ENCODE measurements around the gene GJA4. TPM values are rescaled to one million over a fixed set of nuclear protein-coding genes. Genes with fewer than 3 reads are reported as not detected.
A peak's percentile ranks its signal among the peaks of the same experiment; 100 is the strongest.
"Not testable (repeated sequence)": the region's sequence is repeated elsewhere in the genome, so short reads cannot be mapped to it uniquely, and the experiment has no call there.

Gene GJA4
- total and polyA plus RNA-seq, 5 experiments from 2014 or later = not detected

DNA sequence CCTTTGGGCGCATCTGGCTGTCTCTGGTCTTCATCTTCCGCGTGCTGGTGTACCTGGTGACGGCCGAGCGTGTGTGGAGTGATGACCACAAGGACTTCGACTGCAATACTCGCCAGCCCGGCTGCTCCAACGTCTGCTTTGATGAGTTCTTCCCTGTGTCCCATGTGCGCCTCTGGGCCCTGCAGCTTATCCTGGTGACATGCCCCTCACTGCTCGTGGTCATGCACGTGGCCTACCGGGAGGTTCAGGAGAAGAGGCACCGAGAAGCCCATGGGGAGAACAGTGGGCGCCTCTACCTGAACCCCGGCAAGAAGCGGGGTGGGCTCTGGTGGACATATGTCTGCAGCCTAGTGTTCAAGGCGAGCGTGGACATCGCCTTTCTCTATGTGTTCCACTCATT is 35.4 kb upstream of the GJA4 start:
- POLR2A ChIA-PET = no interaction called here
- no peaks in the 10 kb centered on the region for H3K9me3 Mint-ChIP-seq
- no peak for ATAC-seq

DNA sequence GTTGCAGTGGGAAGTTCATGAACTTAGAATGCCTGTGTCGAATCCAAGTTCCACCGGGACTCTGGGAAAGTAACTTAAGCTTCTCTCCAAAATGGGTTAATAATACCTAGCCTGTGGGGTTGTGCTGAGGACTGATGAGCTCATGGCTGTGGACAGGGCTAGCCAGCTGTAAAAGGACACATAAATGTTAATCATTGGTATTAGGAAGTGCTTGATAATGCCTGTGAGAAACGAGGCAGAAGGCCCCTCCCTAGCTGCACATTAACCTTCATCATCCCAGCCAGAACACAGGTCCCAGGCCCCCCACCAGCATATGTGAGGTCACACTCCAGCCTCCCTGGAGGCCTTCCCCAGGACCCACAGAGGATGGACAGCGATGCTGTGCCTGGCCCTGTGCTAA is 34.0 kb upstream of the GJA4 start:
- Mint-ChIP-seq H3K4me1 (no peaks in the 10 kb centered on the region), H3K36me3 (no peaks in the 10 kb centered on the region), H3K27ac (no peak overlapping the region), H3K9me3 (no peaks in the 10 kb centered on the region), H3K27me3 (peaks cover 0 to 32% (median 17%) of the 10 kb centered on the region in 5 donors), H3K4me3 (no peak overlapping the region)
- POLR2A ChIA-PET = no interaction called here
- DNase-seq = no peak
- no peak for ATAC-seq

More for the DNA sequence above, 35.4 kb upstream of the GJA4 start:
- no peaks in the 10 kb centered on the region for H3K36me3 Mint-ChIP-seq
- H3K27me3 Mint-ChIP-seq = peaks cover 0 to 25% (median 7%) of the 10 kb centered on the region in 5 donors
- DNase-seq = no peak
- no peak overlapping the region for H3K4me3 Mint-ChIP-seq
- H3K27ac Mint-ChIP-seq = no peak overlapping the region
- H3K4me1 Mint-ChIP-seq = no peaks in the 10 kb centered on the region

DNA sequence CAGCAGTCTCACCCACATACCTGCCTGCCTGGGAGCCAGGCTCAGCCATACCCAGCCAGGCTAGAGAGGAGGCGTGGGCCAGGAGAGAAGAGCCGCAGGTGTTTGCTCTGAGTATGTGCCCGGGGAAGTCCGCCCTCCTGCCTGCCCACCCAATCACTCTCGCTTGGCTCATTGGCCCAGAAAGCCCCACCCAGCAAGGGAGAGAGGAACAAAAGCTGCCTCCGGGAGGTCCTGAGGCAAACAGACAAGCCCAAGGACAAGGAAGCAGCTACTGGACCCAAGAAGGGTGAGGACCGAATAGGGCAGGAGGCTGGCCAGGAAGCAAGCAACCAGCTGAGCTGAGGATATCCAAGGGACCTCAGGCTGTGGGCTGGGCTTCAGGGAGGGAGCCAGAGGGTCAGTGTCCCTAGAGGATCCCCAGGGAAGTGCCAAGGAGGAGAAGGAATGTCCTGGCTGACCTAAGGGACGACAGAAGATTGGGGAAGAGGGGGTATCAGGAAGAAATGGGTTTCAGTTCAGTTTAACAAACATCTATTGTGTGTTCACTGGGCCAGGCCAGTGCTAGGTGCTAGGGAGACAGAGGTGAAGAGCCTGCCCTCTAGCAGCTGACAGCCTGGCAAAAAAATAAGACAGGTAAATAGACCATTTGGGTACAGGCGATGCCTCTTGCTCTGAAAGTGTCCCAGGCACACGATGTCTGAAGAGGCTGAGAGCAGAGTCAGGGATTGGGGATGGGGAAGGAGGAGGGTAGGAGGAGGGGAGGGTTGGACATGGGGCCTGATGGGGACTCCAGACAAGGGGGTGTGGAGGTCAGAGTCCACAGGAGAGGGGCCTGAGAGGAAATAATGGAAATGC is 33.1 kb upstream of the GJA4 start, which contains the start of gene GJB4:
Gene GJB4 (plus strand): TSS at position 238 of the 855 bp plus-strand sequence. CDS start 1,515 bp downstream, outside the sequence.
- Mint-ChIP-seq H3K36me3 (no peaks in the 10 kb centered on the region), H3K4me1 (no peaks in the 10 kb centered on the region), H3K27me3 (peaks cover 0 to 30% (median 18%) of the 10 kb centered on the region in 5 donors), H3K27ac (no peak within 1 kb of the TSS), H3K9me3 (no peaks in the 10 kb centered on the region), H3K4me3 (no peak within 1 kb of the TSS)
- ATAC-seq (no peak), DNase-seq (no peak)
- POLR2A ChIA-PET = no interaction called here

DNA sequence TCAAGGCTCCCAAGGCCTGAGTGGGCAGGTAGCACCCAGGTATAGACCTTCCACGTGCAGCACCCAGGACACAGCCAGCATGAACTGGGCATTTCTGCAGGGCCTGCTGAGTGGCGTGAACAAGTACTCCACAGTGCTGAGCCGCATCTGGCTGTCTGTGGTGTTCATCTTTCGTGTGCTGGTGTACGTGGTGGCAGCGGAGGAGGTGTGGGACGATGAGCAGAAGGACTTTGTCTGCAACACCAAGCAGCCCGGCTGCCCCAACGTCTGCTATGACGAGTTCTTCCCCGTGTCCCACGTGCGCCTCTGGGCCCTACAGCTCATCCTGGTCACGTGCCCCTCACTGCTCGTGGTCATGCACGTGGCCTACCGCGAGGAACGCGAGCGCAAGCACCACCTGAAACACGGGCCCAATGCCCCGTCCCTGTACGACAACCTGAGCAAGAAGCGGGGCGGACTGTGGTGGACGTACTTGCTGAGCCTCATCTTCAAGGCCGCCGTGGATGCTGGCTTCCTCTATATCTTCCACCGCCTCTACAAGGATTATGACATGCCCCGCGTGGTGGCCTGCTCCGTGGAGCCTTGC is 31.5 kb upstream of the GJA4 start:
- Mint-ChIP-seq H3K27ac (no peak overlapping the region), H3K9me3 (no peaks in the 10 kb centered on the region), H3K27me3 (peaks cover 0 to 30% (median 18%) of the 10 kb centered on the region in 5 donors), H3K4me3 (no peak overlapping the region), H3K36me3 (no peaks in the 10 kb centered on the region), H3K4me1 (no peaks in the 10 kb centered on the region)
- ATAC-seq = no peak
- DNase-seq = no peak
- POLR2A ChIA-PET = no interaction called here

DNA sequence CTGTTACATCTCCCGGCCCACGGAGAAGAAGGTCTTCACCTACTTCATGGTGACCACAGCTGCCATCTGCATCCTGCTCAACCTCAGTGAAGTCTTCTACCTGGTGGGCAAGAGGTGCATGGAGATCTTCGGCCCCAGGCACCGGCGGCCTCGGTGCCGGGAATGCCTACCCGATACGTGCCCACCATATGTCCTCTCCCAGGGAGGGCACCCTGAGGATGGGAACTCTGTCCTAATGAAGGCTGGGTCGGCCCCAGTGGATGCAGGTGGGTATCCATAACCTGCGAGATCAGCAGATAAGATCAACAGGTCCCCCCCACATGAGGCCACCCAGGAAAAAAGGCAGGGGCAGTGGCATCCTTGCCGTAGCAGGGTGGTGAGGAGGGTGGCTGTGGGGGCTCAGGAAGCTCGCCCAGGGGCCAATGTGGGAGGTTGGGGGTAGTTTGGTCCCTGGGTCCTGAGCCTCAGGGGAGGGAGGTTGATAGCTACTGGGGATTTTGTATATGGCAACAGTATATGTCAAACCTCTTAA is 31.0 kb upstream of the GJA4 start:
- DNase-seq (no peak), ATAC-seq (no peak)
- Mint-ChIP-seq H3K36me3 (no peaks in the 10 kb centered on the region), H3K27me3 (peaks cover 0 to 30% (median 18%) of the 10 kb centered on the region in 5 donors), H3K27ac (no peak overlapping the region), H3K4me3 (no peak overlapping the region), H3K9me3 (no peaks in the 10 kb centered on the region), H3K4me1 (no peaks in the 10 kb centered on the region)
- POLR2A ChIA-PET = no interaction called here

DNA sequence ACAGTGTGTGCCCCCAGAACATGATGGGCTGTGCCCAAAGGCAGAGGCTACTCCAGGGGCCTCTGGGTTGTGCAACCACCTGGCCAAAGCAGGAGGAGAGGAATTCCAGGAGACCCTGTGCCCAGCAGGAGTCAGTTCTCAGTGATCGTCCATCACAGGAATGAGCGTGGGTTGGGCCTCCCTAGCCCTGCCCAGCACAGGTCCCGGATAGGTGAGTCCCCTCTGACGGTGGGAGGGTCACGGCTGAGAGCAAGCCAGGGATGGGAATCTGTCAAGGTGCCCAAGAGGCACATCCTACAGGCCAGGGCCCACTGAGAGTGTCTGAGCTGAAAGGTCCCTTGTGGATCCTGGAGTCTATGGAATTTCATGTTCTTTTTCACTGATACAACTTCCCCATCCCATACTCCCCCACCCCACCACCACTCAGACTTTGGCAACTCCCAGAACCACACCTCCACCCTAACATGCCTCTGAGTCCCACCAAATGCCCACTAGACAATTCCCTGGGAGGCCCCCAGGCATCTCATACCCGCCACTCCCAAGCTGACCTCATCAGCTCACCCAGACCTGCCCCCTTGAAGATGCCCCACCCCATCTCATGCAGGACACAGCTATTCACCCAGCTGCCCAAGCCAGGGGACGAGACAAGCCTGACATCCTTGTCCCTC is 30.2 kb upstream of the GJA4 start:
- Mint-ChIP-seq H3K27me3 (peaks cover 0 to 26% (median 18%) of the 10 kb centered on the region in 5 donors), H3K4me1 (no peaks in the 10 kb centered on the region), H3K9me3 (no peaks in the 10 kb centered on the region), H3K27ac (no peak overlapping the region), H3K4me3 (no peak overlapping the region), H3K36me3 (no peaks in the 10 kb centered on the region)
- ATAC-seq = no peak
- POLR2A ChIA-PET = no interaction called here
- peak in 1 of 10 donors; percentile 30 for DNase-seq

DNA sequence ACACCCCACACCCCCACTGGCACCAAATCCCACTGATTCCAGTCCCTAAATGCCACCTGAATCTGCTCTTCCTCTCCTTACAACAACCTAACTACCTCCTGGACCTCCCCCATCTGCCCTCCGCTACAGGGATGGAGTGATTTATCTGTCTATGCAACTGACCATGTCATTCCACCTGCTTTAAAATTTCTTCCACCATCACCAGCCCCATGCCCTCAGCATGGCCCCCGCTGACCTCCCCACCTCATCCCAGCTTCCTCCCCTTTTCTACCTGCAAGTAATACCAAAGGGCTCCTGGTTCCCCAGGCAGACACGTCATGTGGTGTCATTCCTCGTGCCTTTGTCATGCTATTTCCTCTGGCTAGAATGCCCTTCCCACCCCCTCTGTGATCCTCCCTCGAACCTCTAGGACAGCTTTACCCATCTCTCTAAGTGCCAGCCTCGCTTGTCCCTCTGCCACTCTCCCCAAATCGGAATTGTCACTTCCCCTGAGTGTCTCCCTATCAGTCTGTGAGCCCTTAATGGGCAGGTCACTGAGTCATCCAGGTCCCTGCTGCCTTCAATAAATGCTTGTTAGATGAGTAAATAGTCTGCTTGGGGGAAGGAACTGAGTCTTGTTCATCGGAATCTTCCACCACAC is 29.5 kb upstream of the GJA4 start:
- Mint-ChIP-seq H3K27me3 (peaks cover 0 to 22% (median 18%) of the 10 kb centered on the region in 5 donors), H3K27ac (peak overlapping the region in 1 of 10 donors; percentile 2), H3K4me3 (no peak overlapping the region), H3K4me1 (no peaks in the 10 kb centered on the region), H3K9me3 (no peaks in the 10 kb centered on the region), H3K36me3 (no peaks in the 10 kb centered on the region)
- POLR2A ChIA-PET = no interaction called here
- ATAC-seq (no peak), DNase-seq (peak in 1 of 10 donors; percentile 22)

DNA sequence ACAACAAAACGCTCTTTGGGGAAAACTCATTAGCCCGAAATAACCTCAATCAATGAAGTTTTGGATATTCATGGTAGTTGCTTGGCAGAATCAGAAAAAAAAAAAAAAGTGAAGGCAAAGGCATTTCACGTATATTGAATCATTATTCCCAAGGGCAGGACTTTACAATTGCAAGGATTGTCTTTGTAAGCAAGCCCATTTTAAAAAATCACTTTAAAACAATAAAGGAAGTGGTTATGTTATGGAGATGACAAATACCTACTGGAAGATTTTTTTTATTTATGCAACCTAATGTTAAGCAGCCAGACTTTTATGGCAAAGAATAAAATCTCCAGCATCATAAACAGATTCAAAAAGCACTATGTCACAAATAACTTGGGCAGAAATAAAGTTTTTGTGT is 23.9 kb upstream of the GJA4 start:
- Mint-ChIP-seq H3K9me3 (no peaks in the 10 kb centered on the region), H3K4me3 (no peak overlapping the region), H3K4me1 (no peaks in the 10 kb centered on the region), H3K27me3 (peaks cover 0 to 6% (median 4%) of the 10 kb centered on the region in 5 donors), H3K27ac (no peak overlapping the region), H3K36me3 (no peaks in the 10 kb centered on the region)
- ATAC-seq = no peak
- no peak for DNase-seq
- POLR2A ChIA-PET = no interaction called here

DNA sequence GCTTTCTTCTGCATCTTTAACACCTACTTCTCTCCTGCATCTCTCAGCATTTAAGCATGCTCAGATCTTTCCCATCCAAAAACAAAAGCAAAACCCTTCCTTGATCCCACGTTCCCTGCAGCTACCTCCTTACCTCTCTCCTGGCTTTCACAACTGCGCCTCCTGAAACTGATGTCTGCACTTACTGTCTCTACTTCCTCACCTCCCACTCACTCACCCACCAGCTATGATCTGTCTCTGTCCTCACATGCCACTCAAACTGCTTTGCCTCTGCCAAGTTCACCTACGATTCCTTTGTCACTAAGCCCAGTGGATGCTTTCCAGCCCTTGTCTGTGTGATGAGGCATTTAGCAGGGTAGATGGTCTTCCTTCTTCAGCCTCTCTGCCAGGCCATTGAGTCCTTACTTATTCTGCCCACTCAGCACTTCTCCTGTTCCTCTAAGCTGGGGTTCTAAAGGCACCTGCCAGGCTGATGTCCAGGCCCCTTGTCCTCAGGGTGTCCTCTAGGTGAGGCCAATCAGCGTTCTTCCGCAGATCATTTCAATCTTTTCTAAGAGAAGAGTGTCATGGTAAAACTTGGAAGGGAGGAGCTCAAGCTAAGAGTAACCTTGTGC is 21.8 kb upstream of the GJA4 start:
- POLR2A ChIA-PET = interaction anchor here (0.6 kb wide), 1 partner anchor 196 kb away, joined by 3 read pairs; no protein-coding TSS in a partner anchor
- H3K36me3 Mint-ChIP-seq = no peaks in the 10 kb centered on the region
- peaks cover 0 to 6% (median 4%) of the 10 kb centered on the region in 5 donors for H3K27me3 Mint-ChIP-seq
- ATAC-seq (no peak), DNase-seq (no peak)
- H3K4me3 Mint-ChIP-seq = no peak overlapping the region
- no peak overlapping the region for H3K27ac Mint-ChIP-seq
- no peaks in the 10 kb centered on the region for H3K9me3 Mint-ChIP-seq
- H3K4me1 Mint-ChIP-seq = no peaks in the 10 kb centered on the region

DNA sequence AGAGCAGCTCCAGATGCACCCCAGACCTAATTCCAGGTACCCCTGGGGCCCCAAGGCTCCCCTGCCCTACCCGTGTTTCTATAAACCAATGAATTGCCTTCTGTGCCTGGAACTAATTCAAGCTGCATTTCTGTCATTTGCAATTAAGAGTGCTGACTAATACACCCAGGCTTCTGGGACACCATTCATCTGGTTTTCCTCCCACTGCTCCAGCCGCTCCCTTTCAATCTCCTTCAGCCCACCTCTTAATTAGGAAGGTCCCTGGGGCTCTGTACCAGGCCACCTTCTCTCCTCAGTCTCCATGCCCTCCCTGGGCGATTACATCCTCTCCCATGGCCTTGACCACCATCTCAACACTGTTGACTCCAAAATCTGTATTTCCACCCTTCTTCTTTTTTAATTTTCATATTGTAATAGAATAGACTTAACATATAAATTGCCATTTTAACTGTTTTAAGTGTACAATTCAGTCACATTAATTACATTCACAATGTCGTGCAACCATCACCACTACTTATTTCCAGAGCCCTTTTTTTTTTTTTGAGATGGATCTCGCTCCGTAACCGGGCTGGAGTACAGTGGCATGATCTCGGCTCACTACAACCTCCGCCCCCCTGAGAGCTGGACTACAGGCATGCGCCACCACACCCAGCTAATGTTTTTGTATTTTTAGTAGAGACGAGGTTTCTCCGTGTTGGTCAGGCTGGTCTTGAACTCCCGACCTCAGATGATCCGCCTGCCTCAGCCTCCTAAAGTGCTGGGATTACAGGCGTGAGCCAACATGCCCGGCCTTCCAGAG is 21.0 kb upstream of the GJA4 start:
- Mint-ChIP-seq H3K4me1 (no peaks in the 10 kb centered on the region), H3K9me3 (no peaks in the 10 kb centered on the region), H3K4me3 (no peak overlapping the region), H3K27ac (no peak overlapping the region), H3K27me3 (peaks cover 0 to 6% (median 4%) of the 10 kb centered on the region in 5 donors), H3K36me3 (no peaks in the 10 kb centered on the region)
- POLR2A ChIA-PET = interaction anchor here (0.6 kb wide), 1 partner anchor 196 kb away, joined by 3 read pairs; no protein-coding TSS in a partner anchor
- DNase-seq = no peak
- ATAC-seq = no peak

DNA sequence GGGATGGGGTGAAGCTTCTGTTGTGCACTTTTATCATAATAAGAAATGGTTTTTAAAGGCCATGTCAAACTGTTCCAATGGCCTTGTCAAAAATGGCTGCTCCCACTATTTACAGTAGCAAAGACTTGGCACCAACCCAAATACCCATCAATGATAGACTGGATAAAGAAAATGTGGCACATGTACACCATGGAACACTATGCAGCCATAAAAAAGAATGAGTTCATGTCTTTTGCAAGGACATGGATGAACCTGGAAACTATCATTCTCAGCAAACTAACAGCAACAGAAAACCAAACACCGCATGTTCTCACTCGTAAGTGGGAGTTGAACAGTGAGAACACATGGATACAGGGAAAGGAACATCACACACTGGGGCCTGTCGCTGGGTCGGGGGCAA is 19.7 kb upstream of the GJA4 start:
- POLR2A ChIA-PET, H3K27ac Mint-ChIP-seq, H3K36me3 Mint-ChIP-seq, ATAC-seq, DNase-seq, H3K4me1 Mint-ChIP-seq, H3K9me3 Mint-ChIP-seq, H3K4me3 Mint-ChIP-seq: not testable (repeated sequence)
- H3K27me3 Mint-ChIP-seq = peaks cover 4 to 13% (median 10%) of the 10 kb centered on the region in 5 donors
